Measurements from ENCODE around the gene FSTL4. TPM values are rescaled to one million over a fixed set of nuclear protein-coding genes. Genes with fewer than 3 reads are reported as not detected.

Gene FSTL4
- total and polyA plus RNA-seq, 2 of the 13 experiments (the other 11 are each of a cell fraction or from before 2014, with no cell fraction given): 2.1 to 3.0 TPM

DNA sequence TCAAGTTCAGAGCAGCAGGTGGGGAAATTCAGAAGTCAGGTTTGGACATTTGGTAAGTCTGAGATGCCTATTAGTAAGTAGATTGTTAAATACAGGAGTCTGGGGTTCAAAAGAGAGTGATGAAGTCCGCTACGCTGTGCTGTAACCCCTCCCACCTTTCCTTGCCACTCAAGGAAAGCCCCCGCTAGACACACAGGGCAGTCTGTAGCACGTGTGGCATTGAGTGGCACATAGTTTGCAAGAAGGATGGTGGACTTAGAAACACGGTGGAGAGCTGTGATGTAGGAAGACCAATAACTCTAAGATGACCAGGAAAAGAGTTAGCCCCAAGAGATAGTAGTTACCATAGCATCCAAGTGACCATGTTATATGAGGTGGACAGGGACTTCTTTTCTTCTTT is 44.7 kb upstream of the FSTL4 start:
- Histone ChIP-seq H3K9me3 (ENCODE audit: low read length) (no peaks in the 10 kb centered on the region), H3K27ac (ENCODE audit: extremely low read length, insufficient read depth, low read length) (no peak overlapping the region), H2AFZ (ENCODE audit: low read length) (no peak overlapping the region), H3K36me3 (replicated peaks in 1 of 2; ENCODE audit: control insufficient read depth in 1 of 2, insufficient read depth in 2 of 2, low read length in 2 of 2) (no peaks in the 10 kb centered on the region), H3K4me3 (replicated peaks in 1 of 3; ENCODE audit: insufficient read depth in 1 of 3, low read depth in 2 of 3, low read length in 3 of 3) (no peak overlapping the region), H3K9ac (ENCODE audit: insufficient read depth, low read depth, low read length) (no peak overlapping the region), H3K4me2 (ENCODE audit: low read depth, low read length) (no peak overlapping the region), H3K4me1 (ENCODE audit: insufficient read depth, low read length) (no peaks in the 10 kb centered on the region), H3K79me2 (ENCODE audit: insufficient read depth, low read length) (no peaks in the 10 kb centered on the region), H4K20me1 (ENCODE audit: insufficient read depth, low read length) (no peaks in the 10 kb centered on the region; the same call in 1 of the 2 replicates), H3K27me3 (ENCODE audit: control insufficient read depth in 1 of 2, insufficient read depth in 2 of 2, low read length in 2 of 2) (no peaks in the 10 kb centered on the region)
- CTCF ChIA-PET (ENCODE audit: low intra/inter-chr PET ratio, low total read pairs): no interaction called here
- intact Hi-C loops (cut with micrococcal nuclease; ENCODE audit: unreplicated experiment): no loop called here
- 16% methylated on average over 5 of the region's 5 CpGs for whole genome bisulfite sequencing (ENCODE audit: low lambda C conversion rate)
- POLR2A ChIA-PET: no interaction called here
- no peak for FAIRE-seq
- no peak for DNase-seq (ENCODE audit: low spot score)
- no peak for ATAC-seq
- in situ Hi-C loops (cut with HindIII; ENCODE audit: extremely low pct_ligation_motif_present, low pct_unique_long_range_greater_than_20kb): no loop called here
- no TSS peak for BruUV-seq (replicated peaks)
- TF ChIP-seq LBX2 (CRISPR knock-in tag; IDR thresholded peaks at IDR 0.05; ENCODE audit: borderline replicate concordance) (no peak), RARG (CRISPR knock-in tag; IDR thresholded peaks at IDR 0.05; ENCODE audit: low read depth) (no peak), SNAPC5 (CRISPR knock-in tag; IDR thresholded peaks at IDR 0.05; ENCODE audit: borderline replicate concordance) (no peak), BATF2 (CRISPR knock-in tag; IDR thresholded peaks at IDR 0.05) (no peak), ZNF562 (CRISPR knock-in tag; IDR thresholded peaks at IDR 0.05; ENCODE audit: borderline replicate concordance) (no peak), PHB2 (IDR thresholded peaks at IDR 0.05; ENCODE audit: partially characterized antibody) (no peak), ZHX1 (CRISPR knock-in tag; IDR thresholded peaks at IDR 0.05; ENCODE audit: low read depth) (no peak), TBX2 (CRISPR knock-in tag; IDR thresholded peaks at IDR 0.05; ENCODE audit: borderline replicate concordance) (no peak), ZKSCAN1 (IDR thresholded peaks at IDR 0.05; ENCODE audit: low read length) (no peak), LCORL (IDR thresholded peaks at IDR 0.05) (no peak), LCORL (CRISPR knock-in tag; IDR thresholded peaks at IDR 0.05) (no peak), ZNF280D (CRISPR knock-in tag; IDR thresholded peaks at IDR 0.05) (no peak)
- TF ChIP-seq, protein P1, sequence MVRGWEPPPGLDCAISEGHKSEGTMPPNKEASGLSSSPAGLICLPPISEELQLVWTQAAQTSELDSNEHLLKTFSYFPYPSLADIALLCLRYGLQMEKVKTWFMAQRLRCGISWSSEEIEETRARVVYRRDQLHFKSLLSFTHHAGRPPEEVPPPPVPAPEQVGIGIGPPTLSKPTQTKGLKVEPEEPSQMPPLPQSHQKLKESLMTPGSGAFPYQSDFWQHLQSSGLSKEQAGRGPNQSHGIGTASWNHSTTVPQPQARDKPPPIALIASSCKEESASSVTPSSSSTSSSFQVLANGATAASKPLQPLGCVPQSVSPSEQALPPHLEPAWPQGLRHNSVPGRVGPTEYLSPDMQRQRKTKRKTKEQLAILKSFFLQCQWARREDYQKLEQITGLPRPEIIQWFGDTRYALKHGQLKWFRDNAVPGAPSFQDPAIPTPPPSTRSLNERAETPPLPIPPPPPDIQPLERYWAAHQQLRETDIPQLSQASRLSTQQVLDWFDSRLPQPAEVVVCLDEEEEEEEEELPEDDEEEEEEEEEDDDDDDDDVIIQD (CRISPR knock-in tag; IDR thresholded peaks at IDR 0.05; ENCODE audit: low read depth): no peak

Measured in HepG2 (cell line).